Thymus (tissue), 14 donors: ENCODE results near the gene MCUR1. TPM values are rescaled to one million over a fixed set of nuclear protein-coding genes. Genes with fewer than 3 reads are reported as not detected.
A peak's percentile ranks its signal among the peaks of the same experiment; 100 is the strongest.
"Not testable (repeated sequence)": the region's sequence is repeated elsewhere in the genome, so short reads cannot be mapped to it uniquely, and the experiment has no call there.

ENCODE experiments used
- DNase-seq, 9 donors: peaks; one replicate each; pipeline ENCODE4 v3.0.0-alpha.2; 2013; ENCODE audit warnings: low spot score in 9 of 9, low read depth in 6 of 9, missing footprints in 1 of 9
- H3K27ac ChIP-seq, 2 donors: one replicate each; pipeline ENCODE4 v1.5.1; 2013; ENCODE audit warnings: control low read depth in 1 of 2, low read depth in 1 of 2, low read length in 1 of 2, mild to moderate bottlenecking in 1 of 2, moderate library complexity in 1 of 2
- H3K27me3 ChIP-seq, 2 donors: one replicate each; pipeline ENCODE4 v1.5.1; 2013; ENCODE audit warnings: low read length in 1 of 2; ENCODE audit not compliant: control insufficient read depth in 2 of 2, insufficient read depth in 1 of 2
- H3K36me3 ChIP-seq, 2 donors: one replicate each; pipeline ENCODE4 v1.5.1; 2013; ENCODE audit warnings: low read length in 1 of 2, mild to moderate bottlenecking in 1 of 2, moderate library complexity in 1 of 2; ENCODE audit not compliant: control insufficient read depth in 2 of 2, insufficient read depth in 2 of 2
- H3K4me1 ChIP-seq, 2 donors: one replicate each; pipeline ENCODE4 v1.5.1; 2013; ENCODE audit warnings: low read length in 2 of 2; ENCODE audit not compliant: control insufficient read depth in 2 of 2, insufficient read depth in 2 of 2
- H3K4me3 ChIP-seq, 2 donors: one replicate each; pipeline ENCODE4 v1.5.1; 2013; ENCODE audit warnings: low read length in 2 of 2, control low read depth in 1 of 2, mild to moderate bottlenecking in 1 of 2
- H3K9me3 ChIP-seq, 2 donors: one replicate each; pipeline ENCODE4 v1.5.1; 2013; ENCODE audit warnings: low read length in 1 of 2, mild to moderate bottlenecking in 1 of 2; ENCODE audit not compliant: control insufficient read depth in 2 of 2, insufficient read depth in 1 of 2
- WGBS: extraction: QIAGEN DNeasy Blood & Tissue Kit; methylation state at CpG from one replicate; pipeline ENCODE4 v1.1.7; 2013; 5-methylcytosine and 5-hydroxymethylcytosine counted together
- long read RNA-seq, 10 donors: transcript quantifications; one replicate each; lab custom pipeline, GENCODE V29; 2026
- polyA plus RNA-seq: library from polyadenylated mRNA; stranded (reverse); fragments of 200-250 nt; gene quantifications from one replicate; pipeline ENCODE4 v1.2.3, GENCODE V29; 2013
- total RNA-seq: library from RNA; stranded (reverse); fragments of 120-200 nt; gene quantifications from one replicate; pipeline ENCODE4 v1.2.4, GENCODE V29; 2013
- donor health status: healthy.

MCUR1 gene, protein sequence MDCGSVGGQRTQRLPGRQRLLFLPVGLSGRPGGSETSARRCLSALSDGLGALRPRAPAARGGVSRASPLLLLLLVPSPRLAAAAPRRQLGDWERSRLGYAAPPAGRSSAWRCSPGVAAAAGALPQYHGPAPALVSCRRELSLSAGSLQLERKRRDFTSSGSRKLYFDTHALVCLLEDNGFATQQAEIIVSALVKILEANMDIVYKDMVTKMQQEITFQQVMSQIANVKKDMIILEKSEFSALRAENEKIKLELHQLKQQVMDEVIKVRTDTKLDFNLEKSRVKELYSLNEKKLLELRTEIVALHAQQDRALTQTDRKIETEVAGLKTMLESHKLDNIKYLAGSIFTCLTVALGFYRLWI
- 15.0 TPM for total RNA-seq
- 17.2 TPM for polyA plus RNA-seq
- long read RNA-seq, donor 1, full-length matches to known transcripts, result 3 of 3 reads
- long read RNA-seq, donor 1, partial matches to known transcripts, result 0 of 3 reads
- long read RNA-seq, donor 1, other reads (novel, unspliced or antisense), result 0 of 3 reads
- long read RNA-seq, donor 2, result 0 reads
- long read RNA-seq, donor 3, full-length matches to known transcripts, result 15 of 15 reads
- long read RNA-seq, donor 3, partial matches to known transcripts, result 0 of 15 reads
- long read RNA-seq, donor 3, other reads (novel, unspliced or antisense), result 0 of 15 reads
- long read RNA-seq, donor 4, full-length matches to known transcripts, result 5 of 5 reads
- long read RNA-seq, donor 4, partial matches to known transcripts, result 0 of 5 reads
- long read RNA-seq, donor 4, other reads (novel, unspliced or antisense), result 0 of 5 reads
- long read RNA-seq, donor 5, full-length matches to known transcripts, result 21 of 27 reads
- long read RNA-seq, donor 5, partial matches to known transcripts, result 6 of 27 reads
- long read RNA-seq, donor 5, other reads (novel, unspliced or antisense), result 0 of 27 reads
- long read RNA-seq, donor 6, full-length matches to known transcripts, result 14 of 14 reads
- long read RNA-seq, donor 6, partial matches to known transcripts, result 0 of 14 reads
- long read RNA-seq, donor 6, other reads (novel, unspliced or antisense), result 0 of 14 reads
- long read RNA-seq, donor 7, full-length matches to known transcripts, result 8 of 8 reads
- long read RNA-seq, donor 7, partial matches to known transcripts, result 0 of 8 reads
- long read RNA-seq, donor 7, other reads (novel, unspliced or antisense), result 0 of 8 reads
- long read RNA-seq, donor 8, full-length matches to known transcripts, result 5 of 5 reads
- long read RNA-seq, donor 8, partial matches to known transcripts, result 0 of 5 reads
- long read RNA-seq, donor 8, other reads (novel, unspliced or antisense), result 0 of 5 reads
- long read RNA-seq, donor 9, full-length matches to known transcripts, result 9 of 9 reads
- long read RNA-seq, donor 9, partial matches to known transcripts, result 0 of 9 reads
- long read RNA-seq, donor 9, other reads (novel, unspliced or antisense), result 0 of 9 reads
- long read RNA-seq, donor 10, full-length matches to known transcripts, result 10 of 10 reads
- long read RNA-seq, donor 10, partial matches to known transcripts, result 0 of 10 reads
- long read RNA-seq, donor 10, other reads (novel, unspliced or antisense), result 0 of 10 reads

DNA sequence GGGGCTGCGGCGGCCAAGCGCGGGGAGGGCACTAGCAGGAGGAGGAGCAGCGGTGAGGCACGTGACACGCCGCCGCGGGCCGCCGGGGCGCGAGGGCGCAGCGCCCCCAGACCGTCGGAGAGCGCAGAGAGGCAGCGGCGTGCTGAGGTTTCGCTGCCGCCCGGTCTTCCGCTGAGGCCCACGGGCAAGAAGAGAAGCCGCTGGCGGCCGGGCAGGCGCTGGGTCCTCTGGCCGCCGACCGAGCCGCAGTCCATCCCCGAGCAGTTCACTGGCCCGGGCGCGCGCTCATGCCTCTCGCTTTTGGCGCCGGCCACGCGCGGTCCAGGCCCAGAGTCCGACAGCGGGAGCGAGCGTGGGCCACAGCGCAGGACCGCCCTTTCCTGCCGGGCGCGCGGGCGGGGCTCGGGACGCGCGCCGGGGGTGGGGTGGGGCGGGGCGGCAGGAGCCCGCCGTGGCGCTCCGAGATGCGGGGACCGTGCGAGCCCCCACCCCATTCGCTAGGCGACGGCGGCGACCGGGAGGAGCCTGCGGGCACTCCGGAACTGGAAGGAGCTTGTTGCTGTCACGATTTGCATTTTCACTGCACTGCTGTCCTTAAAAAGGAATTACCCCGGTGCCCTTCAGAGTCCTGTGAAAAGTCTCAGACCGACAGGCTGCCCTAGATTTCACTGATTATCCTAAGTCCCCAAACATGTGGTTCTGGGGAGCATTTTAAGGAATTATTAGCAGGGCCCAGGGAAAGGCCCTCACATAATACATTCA lies at the start of gene MCUR1:
TSS of gene MCUR1 (minus strand) at position 382 of the 762 bp plus-strand sequence. CDS start at position 254, 128 bp downstream.
- Histone ChIP-seq H3K4me3 (peak within 1 kb of the TSS; percentile 66 to 94), H3K9me3 (no peaks in the 10 kb centered on the region), H3K4me1 (peaks cover 0 to 6% of the 10 kb centered on the region in 2 donors), H3K36me3 (no peaks in the 10 kb centered on the region), H3K27me3 (no peaks in the 10 kb centered on the region), H3K27ac (peak within 1 kb of the TSS; percentile 88 to 98)
- under 1% methylated on average over 81 of the region's 81 CpGs for WGBS
- peak; percentile 50 to 91 (median 77) for DNase-seq

DNA sequence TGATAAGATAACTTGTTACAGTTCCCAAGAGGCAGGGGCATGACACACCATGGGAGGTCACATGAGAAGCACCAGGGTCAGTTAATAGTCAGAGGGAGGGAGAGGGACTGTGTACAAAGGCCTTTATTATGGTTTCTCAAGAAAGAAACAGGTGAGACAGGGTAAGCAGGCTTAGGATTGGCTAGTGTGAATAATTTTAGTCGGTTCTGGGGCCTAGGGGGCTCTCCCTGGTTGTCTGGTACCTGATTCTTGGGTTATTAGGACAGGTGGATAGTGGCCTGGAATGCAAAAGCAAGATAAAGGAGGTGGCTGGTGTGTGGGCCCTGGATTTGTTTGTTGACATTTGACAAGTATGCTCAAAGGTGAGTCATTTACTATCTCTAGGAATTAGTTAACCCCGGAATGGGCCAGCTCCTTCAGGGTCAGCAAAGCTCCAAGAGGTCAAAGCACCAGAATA lies 49.4 kb upstream of the MCUR1 start:
- H3K4me3 ChIP-seq, result no peak overlapping the region
- DNase-seq, result no peak
- peaks cover 3 to 7% of the 10 kb centered on the region in 2 donors for H3K9me3 ChIP-seq
- peaks cover 0 to 4% of the 10 kb centered on the region in 2 donors for H3K4me1 ChIP-seq
- 85% methylated on average over 2 of the region's 2 CpGs for WGBS
- H3K36me3 ChIP-seq, result no peaks in the 10 kb centered on the region
- H3K27ac ChIP-seq, result no peak overlapping the region
- H3K27me3 ChIP-seq, result peaks cover 9 to 24% of the 10 kb centered on the region in 2 donors

DNA sequence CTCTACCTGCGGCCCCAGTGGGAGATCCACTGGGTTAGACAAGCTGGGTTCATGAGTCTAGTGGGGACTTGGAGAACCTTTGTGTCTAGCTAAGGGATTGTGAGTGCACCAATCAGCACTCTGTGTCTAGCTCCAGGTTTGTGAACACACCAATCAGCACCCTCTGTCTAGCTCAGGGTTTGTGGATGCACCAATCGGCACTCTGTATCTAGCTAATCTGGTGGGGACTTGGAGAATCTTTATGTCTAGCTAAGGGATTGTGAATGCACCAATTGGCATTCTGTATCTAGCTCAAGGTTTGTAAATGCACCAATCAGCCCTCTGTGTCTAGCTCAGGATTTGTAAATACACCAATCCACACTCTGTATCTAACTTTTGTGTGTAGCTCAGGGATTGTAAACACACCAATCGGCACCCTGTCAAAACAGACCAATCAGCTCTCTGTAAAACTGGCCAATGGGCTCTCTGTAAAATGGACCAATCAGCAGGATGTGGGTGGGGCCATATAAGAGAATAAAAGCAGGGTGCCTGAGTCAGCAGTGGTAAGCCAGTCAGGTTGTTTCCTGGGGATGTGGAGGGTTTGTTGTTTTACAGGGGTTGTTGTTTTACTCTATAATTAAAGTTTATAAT lies 46.3 kb upstream of the MCUR1 start:
- not testable (repeated sequence) for H3K4me3 ChIP-seq, H3K36me3 ChIP-seq, DNase-seq, H3K9me3 ChIP-seq, H3K27ac ChIP-seq, H3K4me1 ChIP-seq
- WGBS, result 93% methylated on average over 3 of the region's 3 CpGs
- H3K27me3 ChIP-seq, result peaks cover 9 to 24% of the 10 kb centered on the region in 2 donors

DNA sequence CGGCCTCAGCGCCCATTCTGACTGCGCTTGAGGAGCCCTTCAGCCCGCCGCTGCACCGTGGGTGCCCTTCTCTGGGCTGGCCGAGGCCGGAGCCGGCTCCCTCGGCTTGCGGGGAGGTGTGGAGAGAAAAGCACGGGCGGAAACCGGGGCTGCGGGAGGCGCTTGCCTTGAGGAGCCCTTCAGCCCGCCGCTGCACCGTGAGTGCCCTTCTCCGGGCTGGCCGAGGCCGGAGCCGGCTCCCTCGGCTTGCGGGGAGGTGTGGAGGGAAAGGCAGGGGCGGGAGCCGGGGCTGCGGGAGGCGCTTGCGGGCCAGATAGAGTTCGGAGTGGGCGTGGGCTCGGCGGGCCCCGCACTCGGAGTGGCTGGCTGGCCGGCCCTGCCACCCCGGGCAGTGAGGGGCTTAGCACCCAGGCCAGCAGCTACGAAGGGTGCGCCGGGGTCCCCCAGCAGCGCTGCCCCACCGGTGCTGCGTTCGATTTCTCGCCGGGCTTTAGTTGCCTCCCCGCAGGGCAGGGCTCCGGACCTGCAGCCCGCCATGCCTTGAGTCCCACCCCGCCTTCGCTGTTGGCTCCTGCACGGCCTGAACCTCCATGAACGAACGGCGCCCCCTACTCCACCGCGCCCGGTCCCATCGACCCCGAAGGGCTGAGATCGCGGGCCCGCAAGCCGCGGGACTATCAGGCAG lies 45.7 kb upstream of the MCUR1 start:
- Histone ChIP-seq H3K36me3 (no peaks in the 10 kb centered on the region), H3K27ac (no peak overlapping the region), H3K4me3 (peak overlapping the region in 1 of 2 donors; percentile 15), H3K4me1 (peaks cover 0 to 4% of the 10 kb centered on the region in 2 donors), H3K9me3 (peaks cover 3 to 7% of the 10 kb centered on the region in 2 donors), H3K27me3 (peaks cover 9 to 24% of the 10 kb centered on the region in 2 donors)
- WGBS, result 30% methylated on average over 66 of the region's 66 CpGs
- no peak for DNase-seq

DNA sequence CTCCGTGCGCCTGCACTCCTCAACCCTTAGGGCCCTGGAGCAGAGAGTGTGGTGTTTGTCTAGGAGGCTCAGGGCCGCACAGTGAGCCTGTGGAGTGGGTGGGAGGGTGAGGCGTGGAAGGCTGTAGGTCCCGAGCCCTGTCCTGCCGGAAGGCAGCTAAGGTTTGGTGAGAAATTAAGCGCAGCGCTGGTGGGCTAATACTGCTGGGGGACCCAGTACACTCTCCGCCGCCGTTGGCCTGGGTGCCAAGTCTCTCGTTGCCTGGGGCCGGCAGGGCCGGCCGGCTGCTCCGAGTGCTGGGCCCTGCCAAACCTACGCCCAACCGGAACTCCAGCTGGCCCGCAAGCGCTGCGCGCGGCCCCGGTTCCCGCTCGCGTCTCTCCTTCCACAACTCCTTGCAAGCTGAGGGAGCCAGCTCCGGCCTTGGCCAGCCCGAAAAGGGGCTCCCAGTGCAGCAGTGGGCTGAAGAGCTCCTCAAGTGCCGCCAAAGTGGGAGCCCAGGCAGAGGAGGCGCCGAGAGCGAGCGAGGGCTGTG lies 40.4 kb upstream of the MCUR1 start:
- H3K4me3 ChIP-seq, result no peak overlapping the region
- no peaks in the 10 kb centered on the region for H3K4me1 ChIP-seq
- H3K36me3 ChIP-seq, result no peaks in the 10 kb centered on the region
- H3K9me3 ChIP-seq, result no peaks in the 10 kb centered on the region
- 98% methylated on average over 34 of the region's 34 CpGs for WGBS
- DNase-seq, result no peak
- peaks cover 2 to 7% of the 10 kb centered on the region in 2 donors for H3K27me3 ChIP-seq
- no peak overlapping the region for H3K27ac ChIP-seq

DNA sequence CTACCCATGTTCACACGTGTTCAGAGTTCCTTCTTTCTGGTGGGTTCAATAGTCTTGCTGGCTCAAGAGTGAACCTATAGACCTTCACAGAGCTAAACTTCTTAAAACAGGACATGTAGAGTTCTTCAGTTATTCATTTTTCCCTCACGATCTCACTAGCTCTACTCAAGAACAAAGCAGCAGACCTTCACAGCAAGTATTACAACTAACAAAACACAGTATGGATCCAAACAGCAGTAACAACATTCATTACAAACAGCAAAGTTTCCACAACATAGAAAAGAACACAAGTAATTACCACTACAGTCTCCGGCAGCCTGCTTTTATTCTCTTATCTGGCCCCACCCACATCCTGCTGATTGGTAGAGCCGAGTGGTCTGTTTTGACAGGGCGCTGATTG lies 39.5 kb upstream of the MCUR1 start:
- Histone ChIP-seq H3K4me3 (no peak overlapping the region), H3K27ac (no peak overlapping the region), H3K27me3 (no peaks in the 10 kb centered on the region), H3K9me3 (no peaks in the 10 kb centered on the region), H3K4me1 (no peaks in the 10 kb centered on the region), H3K36me3 (no peaks in the 10 kb centered on the region)
- no peak for DNase-seq
- 90% methylated on average over 5 of the region's 5 CpGs for whole genome bisulfite sequencing

DNA sequence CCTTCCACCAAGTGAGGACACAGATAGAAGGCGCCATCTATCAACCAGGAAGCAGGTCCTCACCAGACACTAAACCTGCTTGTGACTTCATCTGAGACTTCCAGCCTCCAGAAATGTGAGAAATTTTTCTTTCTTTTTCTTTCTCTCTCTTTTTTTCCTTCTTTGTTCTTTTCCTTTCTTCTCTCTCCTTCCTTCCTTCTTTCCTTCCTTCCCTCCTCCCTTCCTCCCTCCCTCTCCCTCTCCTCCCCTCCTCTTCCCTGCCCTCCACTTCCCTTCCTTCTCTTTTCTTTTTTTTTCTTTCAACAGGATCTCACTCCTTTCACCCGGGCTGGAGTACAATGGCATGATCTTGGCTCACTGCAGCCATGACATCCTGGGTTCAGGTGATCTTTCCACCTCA lies 37.4 kb upstream of the MCUR1 start:
- 97% methylated on average over 2 of the region's 2 CpGs for WGBS

More for the DNA sequence above, 37.4 kb upstream of the MCUR1 start:
- no peaks in the 10 kb centered on the region for H3K27me3 ChIP-seq
- H3K36me3 ChIP-seq, result no peaks in the 10 kb centered on the region
- no peak for DNase-seq
- H3K9me3 ChIP-seq, result no peaks in the 10 kb centered on the region
- peaks cover 0 to 2% of the 10 kb centered on the region in 2 donors for H3K4me1 ChIP-seq
- no peak overlapping the region for H3K4me3 ChIP-seq
- H3K27ac ChIP-seq, result no peak overlapping the region
